ENCODE results near the gene RTCB. TPM values are rescaled to one million over a fixed set of nuclear protein-coding genes. Genes with fewer than 3 reads are reported as not detected.

RTCB gene
- total RNA-seq, 1 donor from 2014 or later, result 215 TPM

DNA sequence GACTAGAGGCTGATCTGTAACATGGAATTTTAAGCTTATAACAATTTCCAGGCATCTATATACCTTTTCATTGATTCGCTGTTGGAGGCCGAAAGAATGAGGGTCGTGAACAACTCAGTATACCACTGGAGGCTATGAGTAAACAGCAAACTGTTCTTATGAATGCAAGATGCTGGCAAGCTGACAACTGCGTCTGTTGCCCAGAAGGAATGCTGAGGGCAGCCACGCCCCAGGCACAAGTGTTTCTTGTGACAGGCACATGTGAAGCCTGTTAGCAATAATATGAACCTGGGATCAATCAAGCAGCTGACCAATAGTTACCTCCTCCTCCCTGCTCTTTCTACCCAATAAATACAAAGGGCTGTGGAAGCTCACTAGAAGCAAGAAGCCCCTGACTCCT lies 15.3 kb downstream of the RTCB start:
- H2AFZ ChIP-seq (replicated peaks), result no peak overlapping the region
- H3K36me3 Mint-ChIP-seq, result peaks cover 28% of the 10 kb centered on the region
- H3K79me2 ChIP-seq (ENCODE audit: low read depth), result no peaks in the 10 kb centered on the region
- no peak for DNase-seq (ENCODE audit: low spot score)
- H3K4me1 Mint-ChIP-seq, result no peaks in the 10 kb centered on the region
- H3K4me2 ChIP-seq, result no peak overlapping the region
- no peak overlapping the region for H3K4me3 Mint-ChIP-seq
- no peaks in the 10 kb centered on the region for H4K20me1 ChIP-seq (ENCODE audit: low read depth)
- H3K27me3 Mint-ChIP-seq (ENCODE audit: insufficient read depth, low read depth), result no peaks in the 10 kb centered on the region
- H3K4me1 ChIP-seq, result no peaks in the 10 kb centered on the region
- no peak overlapping the region for H3K9ac ChIP-seq
- H3K4me3 ChIP-seq, result no peak overlapping the region
- H3K36me3 ChIP-seq, result peaks cover 38% of the 10 kb centered on the region
- no peak overlapping the region for H3K27ac Mint-ChIP-seq
- H3K27ac ChIP-seq, result no peak overlapping the region
- no peaks in the 10 kb centered on the region for H3K27me3 ChIP-seq
- H3F3A ChIP-seq (ENCODE audit: low read depth), result no peaks in the 10 kb centered on the region
- TF ChIP-seq EZH2 (IDR thresholded peaks at IDR 0.05) (no peak), EZH2phosphoT487 (IDR thresholded peaks at IDR 0.05) (no peak)
- TF ChIP-seq, protein P1, sequence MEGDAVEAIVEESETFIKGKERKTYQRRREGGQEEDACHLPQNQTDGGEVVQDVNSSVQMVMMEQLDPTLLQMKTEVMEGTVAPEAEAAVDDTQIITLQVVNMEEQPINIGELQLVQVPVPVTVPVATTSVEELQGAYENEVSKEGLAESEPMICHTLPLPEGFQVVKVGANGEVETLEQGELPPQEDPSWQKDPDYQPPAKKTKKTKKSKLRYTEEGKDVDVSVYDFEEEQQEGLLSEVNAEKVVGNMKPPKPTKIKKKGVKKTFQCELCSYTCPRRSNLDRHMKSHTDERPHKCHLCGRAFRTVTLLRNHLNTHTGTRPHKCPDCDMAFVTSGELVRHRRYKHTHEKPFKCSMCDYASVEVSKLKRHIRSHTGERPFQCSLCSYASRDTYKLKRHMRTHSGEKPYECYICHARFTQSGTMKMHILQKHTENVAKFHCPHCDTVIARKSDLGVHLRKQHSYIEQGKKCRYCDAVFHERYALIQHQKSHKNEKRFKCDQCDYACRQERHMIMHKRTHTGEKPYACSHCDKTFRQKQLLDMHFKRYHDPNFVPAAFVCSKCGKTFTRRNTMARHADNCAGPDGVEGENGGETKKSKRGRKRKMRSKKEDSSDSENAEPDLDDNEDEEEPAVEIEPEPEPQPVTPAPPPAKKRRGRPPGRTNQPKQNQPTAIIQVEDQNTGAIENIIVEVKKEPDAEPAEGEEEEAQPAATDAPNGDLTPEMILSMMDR (IDR thresholded peaks at IDR 0.05), result no peak
- no peaks in the 10 kb centered on the region for H3K9me3 ChIP-seq (ENCODE audit: low read depth)
- no peaks in the 10 kb centered on the region for H3K9me3 Mint-ChIP-seq

DNA sequence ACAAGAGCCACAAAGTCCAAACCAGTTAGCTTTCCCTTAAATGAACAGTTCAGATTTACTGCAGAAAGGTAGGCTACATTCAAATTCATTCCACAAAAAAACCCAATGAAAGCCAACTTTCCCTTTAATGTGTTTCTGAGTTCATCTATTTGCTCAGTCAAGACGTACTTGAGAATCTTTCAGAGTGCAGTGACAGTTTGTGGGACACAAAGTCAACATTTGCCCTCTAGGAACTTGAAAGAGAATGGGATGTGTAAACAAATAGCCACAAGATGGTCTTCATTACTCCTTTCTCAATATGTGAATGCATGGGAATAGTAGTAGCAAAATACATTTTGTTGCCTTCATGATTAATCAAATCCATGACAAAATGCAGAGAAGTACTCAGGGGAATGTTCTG lies 15.8 kb downstream of the RTCB start:
- Mint-ChIP-seq H3K27ac (no peak overlapping the region), H3K27me3 (ENCODE audit: insufficient read depth, low read depth) (no peaks in the 10 kb centered on the region), H3K36me3 (peaks cover 29% of the 10 kb centered on the region), H3K4me1 (no peaks in the 10 kb centered on the region), H3K9me3 (no peaks in the 10 kb centered on the region), H3K4me3 (no peak overlapping the region)
- Histone ChIP-seq H3F3A (ENCODE audit: low read depth) (no peaks in the 10 kb centered on the region), H3K36me3 (peaks cover 39% of the 10 kb centered on the region), H3K4me2 (no peak overlapping the region), H3K9me3 (ENCODE audit: low read depth) (no peaks in the 10 kb centered on the region), H2AFZ (replicated peaks) (no peak overlapping the region), H4K20me1 (ENCODE audit: low read depth) (no peaks in the 10 kb centered on the region), H3K9ac (no peak overlapping the region), H3K79me2 (ENCODE audit: low read depth) (no peaks in the 10 kb centered on the region), H3K4me1 (no peaks in the 10 kb centered on the region), H3K27me3 (no peaks in the 10 kb centered on the region), H3K27ac (no peak overlapping the region), H3K4me3 (no peak overlapping the region)
- DNase-seq (ENCODE audit: low spot score), result no peak
- TF ChIP-seq EZH2 (IDR thresholded peaks at IDR 0.05) (no peak), EZH2phosphoT487 (IDR thresholded peaks at IDR 0.05) (no peak)
- TF ChIP-seq, protein P1 (IDR thresholded peaks at IDR 0.05), result no peak

DNA sequence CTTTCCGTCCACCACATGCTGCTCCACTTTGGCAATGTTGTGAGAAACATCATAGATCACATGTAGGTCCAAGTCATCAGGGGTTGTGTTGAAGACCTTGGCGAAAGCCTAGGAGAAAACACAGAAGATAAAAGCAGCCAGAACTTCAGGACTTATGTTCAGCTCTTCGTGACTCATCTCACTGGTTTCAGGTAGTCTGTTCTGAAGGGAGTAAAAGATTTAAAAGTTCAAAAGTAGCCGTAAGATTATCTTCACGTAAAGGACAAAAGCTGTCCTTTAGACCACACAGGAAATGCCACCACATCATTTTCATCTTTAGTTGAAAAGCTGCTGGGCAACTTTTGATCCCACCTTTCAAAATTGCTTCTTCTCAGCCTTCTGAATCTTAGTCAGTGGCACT lies 16.9 kb downstream of the RTCB start:
- H3K9me3 Mint-ChIP-seq, result no peaks in the 10 kb centered on the region
- Histone ChIP-seq H3K4me1 (no peaks in the 10 kb centered on the region), H3K4me3 (no peak overlapping the region), H3K9ac (no peak overlapping the region), H3K79me2 (ENCODE audit: low read depth) (no peaks in the 10 kb centered on the region), H3K9me3 (ENCODE audit: low read depth) (no peaks in the 10 kb centered on the region), H2AFZ (replicated peaks) (no peak overlapping the region), H3F3A (ENCODE audit: low read depth) (peaks cover 7% of the 10 kb centered on the region), H3K36me3 (peaks cover 39% of the 10 kb centered on the region), H3K27ac (no peak overlapping the region), H4K20me1 (ENCODE audit: low read depth) (no peaks in the 10 kb centered on the region), H3K4me2 (no peak overlapping the region), H3K27me3 (no peaks in the 10 kb centered on the region)
- DNase-seq (ENCODE audit: low spot score), result no peak
- no peak for TF ChIP-seq EZH2phosphoT487 (IDR thresholded peaks at IDR 0.05)
- H3K27ac Mint-ChIP-seq, result no peak overlapping the region
- H3K4me3 Mint-ChIP-seq, result no peak overlapping the region
- H3K4me1 Mint-ChIP-seq, result no peaks in the 10 kb centered on the region
- no peaks in the 10 kb centered on the region for H3K27me3 Mint-ChIP-seq (ENCODE audit: insufficient read depth, low read depth)
- peaks cover 29% of the 10 kb centered on the region for H3K36me3 Mint-ChIP-seq

DNA sequence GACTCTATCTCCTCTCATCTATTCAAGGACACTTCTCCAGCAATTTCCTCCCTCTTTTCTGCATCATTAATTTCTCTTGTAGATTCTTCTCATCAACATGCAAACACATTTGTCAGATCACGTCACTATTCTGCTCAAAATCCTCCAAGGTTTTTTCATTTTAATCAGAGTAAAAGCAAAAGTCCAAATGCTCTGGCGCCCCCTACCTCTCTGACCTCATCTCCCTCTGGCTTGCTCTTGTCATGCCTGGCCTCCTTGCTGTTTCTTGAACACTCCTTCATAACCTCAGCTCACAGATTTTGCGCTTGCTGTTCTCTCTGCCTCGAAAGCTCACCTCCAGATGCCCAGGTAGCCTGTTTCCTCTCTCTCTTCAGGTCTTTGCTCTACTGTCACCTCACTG lies 22.4 kb downstream of the RTCB start:
- no peaks in the 10 kb centered on the region for H4K20me1 ChIP-seq (ENCODE audit: low read depth)
- H3K4me3 ChIP-seq, result no peak overlapping the region
- H3K4me1 Mint-ChIP-seq, result no peaks in the 10 kb centered on the region
- no peaks in the 10 kb centered on the region for H3K79me2 ChIP-seq (ENCODE audit: low read depth)
- H3K9ac ChIP-seq, result no peak overlapping the region
- no peaks in the 10 kb centered on the region for H3K4me1 ChIP-seq
- H2AFZ ChIP-seq (replicated peaks), result no peak overlapping the region
- H3K27ac Mint-ChIP-seq, result no peak overlapping the region
- H3K4me3 Mint-ChIP-seq, result no peak overlapping the region
- H3K27me3 Mint-ChIP-seq (ENCODE audit: insufficient read depth, low read depth), result no peaks in the 10 kb centered on the region
- H3K9me3 ChIP-seq (ENCODE audit: low read depth), result no peaks in the 10 kb centered on the region
- no peak overlapping the region for H3K27ac ChIP-seq
- TF ChIP-seq, protein P1 (IDR thresholded peaks at IDR 0.05), result peak; percentile 67
- no peak for TF ChIP-seq EZH2phosphoT487 (IDR thresholded peaks at IDR 0.05)
- H3K4me2 ChIP-seq, result no peak overlapping the region
- no peaks in the 10 kb centered on the region for H3K9me3 Mint-ChIP-seq
- DNase-seq (ENCODE audit: low spot score), result peak; percentile 54
- H3K36me3 ChIP-seq, result peaks cover 17% of the 10 kb centered on the region
- H3K36me3 Mint-ChIP-seq, result peaks cover 35% of the 10 kb centered on the region
- peaks cover 11% of the 10 kb centered on the region for H3F3A ChIP-seq (ENCODE audit: low read depth)
- H3K27me3 ChIP-seq, result no peaks in the 10 kb centered on the region

Measured in neural progenitor cell (in vitro differentiated cells).